ENCODE data around the gene SLF2. TPM values are rescaled to one million over a fixed set of nuclear protein-coding genes. Genes with fewer than 3 reads are reported as not detected.

Gene SLF2
- total and polyA plus RNA-seq, 2 of the 13 experiments (the other 11 are each of a cell fraction or from before 2014, with no cell fraction given): 12.2 to 48.1 TPM

DNA sequence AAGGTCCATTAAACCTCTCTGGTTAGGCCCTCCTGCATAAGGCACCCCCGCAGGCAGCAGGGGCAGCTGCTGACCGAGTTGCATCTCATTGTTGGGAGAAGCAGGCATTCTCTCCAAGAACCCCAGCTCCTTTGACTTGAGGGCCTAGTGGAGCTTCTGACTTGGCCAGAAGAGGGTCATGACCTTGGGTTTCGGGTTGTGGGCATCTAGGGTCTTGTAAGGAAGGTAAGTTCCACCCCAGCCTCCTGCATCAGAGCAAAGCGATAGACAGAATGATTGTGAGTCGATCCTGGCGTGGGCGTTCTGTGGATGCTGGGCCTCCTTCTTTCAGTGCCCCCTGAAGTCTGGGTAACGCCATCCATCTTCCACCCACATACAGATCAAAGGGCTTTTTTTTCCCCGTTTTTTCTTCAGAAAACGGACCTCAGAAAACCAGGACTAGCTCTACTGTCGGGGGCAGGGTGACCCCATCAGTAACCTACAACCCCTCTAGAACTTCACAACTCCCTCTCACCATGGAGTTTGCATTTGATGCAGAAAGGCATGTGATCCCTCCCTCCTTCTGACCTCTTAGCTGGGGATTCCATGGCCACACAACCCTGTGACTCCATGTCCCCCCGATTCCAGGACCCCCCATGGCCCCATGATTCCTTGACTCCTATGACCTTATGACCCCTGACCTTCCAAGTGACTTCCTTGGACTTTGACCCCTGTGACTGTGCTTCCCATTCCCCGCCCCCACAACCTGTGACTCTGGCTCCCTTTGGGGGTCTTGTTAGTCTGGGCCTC lies 59.5 kb downstream of the SLF2 start (continued):
- TF ChIP-seq ZNF775 (CRISPR knock-in tag; IDR thresholded peaks at IDR 0.05; ENCODE audit: borderline replicate concordance) (no peak), ZNF225 (CRISPR knock-in tag; IDR thresholded peaks at IDR 0.05) (no peak), ZIK1 (CRISPR knock-in tag; IDR thresholded peaks at IDR 0.05; ENCODE audit: borderline replicate concordance, low read depth) (0 out of 2 replicates have a peak, but pooled peaks have one; percentile 8), ZBTB21 (CRISPR knock-in tag; IDR thresholded peaks at IDR 0.05) (no peak)

DNA sequence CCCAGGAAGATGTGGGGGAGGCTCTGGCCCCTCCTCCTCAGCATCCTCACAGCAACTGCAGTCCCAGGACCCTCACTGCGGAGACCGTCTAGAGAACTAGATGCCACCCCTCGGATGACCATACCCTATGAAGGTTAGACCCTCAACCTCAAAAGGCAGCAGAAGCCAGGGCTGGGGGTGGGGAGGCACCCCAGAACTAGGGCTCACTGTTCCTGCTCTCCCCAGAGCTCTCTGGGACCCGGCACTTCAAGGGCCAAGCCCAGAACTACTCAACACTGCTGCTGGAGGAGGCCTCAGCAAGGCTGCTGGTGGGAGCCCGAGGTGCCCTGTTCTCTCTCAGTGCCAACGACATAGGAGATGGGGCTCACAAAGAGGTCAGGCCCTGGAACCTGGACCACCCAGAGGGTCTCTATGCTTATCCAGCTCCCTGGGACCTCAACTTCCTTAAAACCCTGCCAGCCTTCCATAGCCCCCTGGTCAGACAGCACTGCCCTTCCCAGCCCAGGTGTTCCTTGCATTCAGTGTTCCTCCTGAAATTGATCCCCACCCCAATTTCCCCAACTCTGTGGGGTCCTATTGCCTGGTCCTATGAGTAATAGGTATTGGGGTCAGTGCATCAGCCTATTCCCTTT lies 60.3 kb downstream of the SLF2 start:
- no peaks in the 10 kb centered on the region; a peak in 1 of 5 replicates for H3K27me3 ChIP-seq (ENCODE audit: control insufficient read depth in 1 of 2, insufficient read depth in 2 of 2, low read length in 2 of 2)
- H3K4me3 ChIP-seq (replicated peaks in 1 of 3; ENCODE audit: insufficient read depth in 1 of 3, low read depth in 2 of 3, low read length in 3 of 3): peak overlapping the region in 1 of 3 experiments; percentile 94; a peak in 1 of 6 replicates
- BruUV-seq (replicated peaks): no TSS peak
- POLR2A ChIA-PET: interaction anchor here (1.3 to 12.6 kb wide), 2 partner anchors 19 to 59 kb away, joined by 3 to 277 read pairs; partner anchors contain the start of genes LZTS2, MRPL43, SLF2 and TWNK
- ATAC-seq (no peak), FAIRE-seq (no peak), DNase-seq (ENCODE audit: low spot score) (no peak)
- no peak overlapping the region for H2AFZ ChIP-seq (ENCODE audit: low read length)
- TF ChIP-seq, protein P1, sequence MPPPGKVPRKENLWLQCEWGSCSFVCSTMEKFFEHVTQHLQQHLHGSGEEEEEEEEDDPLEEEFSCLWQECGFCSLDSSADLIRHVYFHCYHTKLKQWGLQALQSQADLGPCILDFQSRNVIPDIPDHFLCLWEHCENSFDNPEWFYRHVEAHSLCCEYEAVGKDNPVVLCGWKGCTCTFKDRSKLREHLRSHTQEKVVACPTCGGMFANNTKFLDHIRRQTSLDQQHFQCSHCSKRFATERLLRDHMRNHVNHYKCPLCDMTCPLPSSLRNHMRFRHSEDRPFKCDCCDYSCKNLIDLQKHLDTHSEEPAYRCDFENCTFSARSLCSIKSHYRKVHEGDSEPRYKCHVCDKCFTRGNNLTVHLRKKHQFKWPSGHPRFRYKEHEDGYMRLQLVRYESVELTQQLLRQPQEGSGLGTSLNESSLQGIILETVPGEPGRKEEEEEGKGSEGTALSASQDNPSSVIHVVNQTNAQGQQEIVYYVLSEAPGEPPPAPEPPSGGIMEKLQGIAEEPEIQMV (CRISPR knock-in tag; IDR thresholded peaks at IDR 0.05; ENCODE audit: low read depth): 0 out of 2 replicates have a peak, but pooled peaks have one; percentile 14
- TF ChIP-seq, protein P2, sequence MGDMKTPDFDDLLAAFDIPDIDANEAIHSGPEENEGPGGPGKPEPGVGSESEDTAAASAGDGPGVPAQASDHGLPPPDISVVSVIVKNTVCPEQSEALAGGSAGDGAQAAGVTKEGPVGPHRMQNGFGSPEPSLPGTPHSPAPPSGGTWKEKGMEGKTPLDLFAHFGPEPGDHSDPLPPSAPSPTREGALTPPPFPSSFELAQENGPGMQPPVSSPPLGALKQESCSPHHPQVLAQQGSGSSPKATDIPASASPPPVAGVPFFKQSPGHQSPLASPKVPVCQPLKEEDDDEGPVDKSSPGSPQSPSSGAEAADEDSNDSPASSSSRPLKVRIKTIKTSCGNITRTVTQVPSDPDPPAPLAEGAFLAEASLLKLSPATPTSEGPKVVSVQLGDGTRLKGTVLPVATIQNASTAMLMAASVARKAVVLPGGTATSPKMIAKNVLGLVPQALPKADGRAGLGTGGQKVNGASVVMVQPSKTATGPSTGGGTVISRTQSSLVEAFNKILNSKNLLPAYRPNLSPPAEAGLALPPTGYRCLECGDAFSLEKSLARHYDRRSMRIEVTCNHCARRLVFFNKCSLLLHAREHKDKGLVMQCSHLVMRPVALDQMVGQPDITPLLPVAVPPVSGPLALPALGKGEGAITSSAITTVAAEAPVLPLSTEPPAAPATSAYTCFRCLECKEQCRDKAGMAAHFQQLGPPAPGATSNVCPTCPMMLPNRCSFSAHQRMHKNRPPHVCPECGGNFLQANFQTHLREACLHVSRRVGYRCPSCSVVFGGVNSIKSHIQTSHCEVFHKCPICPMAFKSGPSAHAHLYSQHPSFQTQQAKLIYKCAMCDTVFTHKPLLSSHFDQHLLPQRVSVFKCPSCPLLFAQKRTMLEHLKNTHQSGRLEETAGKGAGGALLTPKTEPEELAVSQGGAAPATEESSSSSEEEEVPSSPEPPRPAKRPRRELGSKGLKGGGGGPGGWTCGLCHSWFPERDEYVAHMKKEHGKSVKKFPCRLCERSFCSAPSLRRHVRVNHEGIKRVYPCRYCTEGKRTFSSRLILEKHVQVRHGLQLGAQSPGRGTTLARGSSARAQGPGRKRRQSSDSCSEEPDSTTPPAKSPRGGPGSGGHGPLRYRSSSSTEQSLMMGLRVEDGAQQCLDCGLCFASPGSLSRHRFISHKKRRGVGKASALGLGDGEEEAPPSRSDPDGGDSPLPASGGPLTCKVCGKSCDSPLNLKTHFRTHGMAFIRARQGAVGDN (CRISPR knock-in tag; IDR thresholded peaks at IDR 0.05): peak; percentile 34; the same call in 1 of the 2 replicates
- TF ChIP-seq RFX3 (CRISPR knock-in tag; IDR thresholded peaks at IDR 0.05): no peak
- no peak for TF ChIP-seq ATRX (CRISPR knock-in tag; IDR thresholded peaks at IDR 0.05; ENCODE audit: borderline replicate concordance)
- peak; percentile 41 for TF ChIP-seq AGO2 (optimal IDR thresholded peaks at IDR 0.05; ENCODE audit: low read depth, low read length)
- TF ChIP-seq SNAI1 (CRISPR knock-in tag; IDR thresholded peaks at IDR 0.05; ENCODE audit: borderline replicate concordance): no peak
- TF ChIP-seq RBM39 (IDR thresholded peaks at IDR 0.05; ENCODE audit: low read depth, low read length, poor library complexity, severe bottlenecking): no peak
- TF ChIP-seq ZNF121 (CRISPR knock-in tag; IDR thresholded peaks at IDR 0.05): no peak
- TF ChIP-seq, protein P3, sequence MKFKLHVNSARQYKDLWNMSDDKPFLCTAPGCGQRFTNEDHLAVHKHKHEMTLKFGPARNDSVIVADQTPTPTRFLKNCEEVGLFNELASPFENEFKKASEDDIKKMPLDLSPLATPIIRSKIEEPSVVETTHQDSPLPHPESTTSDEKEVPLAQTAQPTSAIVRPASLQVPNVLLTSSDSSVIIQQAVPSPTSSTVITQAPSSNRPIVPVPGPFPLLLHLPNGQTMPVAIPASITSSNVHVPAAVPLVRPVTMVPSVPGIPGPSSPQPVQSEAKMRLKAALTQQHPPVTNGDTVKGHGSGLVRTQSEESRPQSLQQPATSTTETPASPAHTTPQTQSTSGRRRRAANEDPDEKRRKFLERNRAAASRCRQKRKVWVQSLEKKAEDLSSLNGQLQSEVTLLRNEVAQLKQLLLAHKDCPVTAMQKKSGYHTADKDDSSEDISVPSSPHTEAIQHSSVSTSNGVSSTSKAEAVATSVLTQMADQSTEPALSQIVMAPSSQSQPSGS (CRISPR knock-in tag; IDR thresholded peaks at IDR 0.05): no peak
- 0 out of 2 replicates have a peak, but pooled peaks have one; percentile 7 for TF ChIP-seq SP4 (CRISPR knock-in tag; IDR thresholded peaks at IDR 0.05)
- H4K20me1 ChIP-seq (ENCODE audit: insufficient read depth, low read length): no peaks in the 10 kb centered on the region
- CTCF ChIA-PET (ENCODE audit: low intra/inter-chr PET ratio, low total read pairs): no interaction called here
- H3K9me3 ChIP-seq (ENCODE audit: low read length): no peaks in the 10 kb centered on the region
- peak overlapping the region; percentile 24; the same call in 1 of the 2 replicates for H3K9ac ChIP-seq (ENCODE audit: insufficient read depth, low read depth, low read length)
- H3K27ac ChIP-seq (ENCODE audit: extremely low read length, insufficient read depth, low read length): peak overlapping the region; percentile 96
- peaks cover 63% of the 10 kb centered on the region for H3K4me1 ChIP-seq (ENCODE audit: insufficient read depth, low read length)
- WGBS (ENCODE audit: low lambda C conversion rate): 100% methylated on average over 3 of the region's 6 CpGs
- H3K36me3 ChIP-seq (replicated peaks in 1 of 2; ENCODE audit: control insufficient read depth in 1 of 2, insufficient read depth in 2 of 2, low read length in 2 of 2): peaks cover 21 to 49% of the 10 kb centered on the region in 2 experiments
- intact Hi-C loops (cut with micrococcal nuclease; ENCODE audit: unreplicated experiment) (no loop called here), in situ Hi-C loops (cut with HindIII; ENCODE audit: extremely low pct_ligation_motif_present, low pct_unique_long_range_greater_than_20kb) (no loop called here)
- H3K4me2 ChIP-seq (ENCODE audit: low read depth, low read length): peak overlapping the region; percentile 98
- H3K79me2 ChIP-seq (ENCODE audit: insufficient read depth, low read length): peaks cover 45% of the 10 kb centered on the region

Measured in HepG2 (cell line).